SK-N-SH (cell line): ENCODE measurements around the gene ZFP69. TPM values are rescaled to one million over a fixed set of nuclear protein-coding genes. Genes with fewer than 3 reads are reported as not detected.

Experiments
- CTCF ChIA-PET: fragments of 300-600, 350-600 bp; formaldehyde crosslinking; extraction: SDS; loops from one replicate; lab custom pipeline; 2021; lab: Yijun Ruan, JAX
- POLR2A ChIA-PET: fragments of 350-600 bp; sonication (Branson Sonifier 250); formaldehyde crosslinking; extraction: SDS; loops from one replicate; lab custom pipeline; 2020; ENCODE audit warnings: antibody characterized with exemption, inconsistent platforms; lab: Yijun Ruan, JAX
- DNase-seq: peaks from one replicate; pipeline ENCODE4 v3.0.0; 2012
- H2AFZ ChIP-seq: fragments of 200-600 bp; sonication (generic); 2 replicates; pipeline ENCODE4 v1.8.1; 2016; ENCODE audit warnings: antibody characterized with exemption, mild to moderate bottlenecking, low read depth
- H3F3A ChIP-seq: fragments of 200-600 bp; sonication (generic); replicated peaks from 2 replicates; pipeline ENCODE3; 2016; ENCODE audit warnings: antibody characterized with exemption, mild to moderate bottlenecking; ENCODE audit not compliant: insufficient read depth
- H3K27ac ChIP-seq, 2 experiments: fragments of 200-500 bp in 1 of 2; fragments of 200-600 bp in 1 of 2; sonication (Bioruptor generic) in 1 of 2; sonication (generic), shearing (Covaris generic) in 1 of 2; 2 replicates each; pipeline versions ENCODE4 v1.5.1 to v1.6.1; 2014 to 2016; ENCODE audit warnings: low read depth in 2 of 2, inconsistent platforms in 1 of 2, low read length in 1 of 2, mild to moderate bottlenecking in 1 of 2, mixed read lengths in 1 of 2
- H3K27me3 ChIP-seq: fragments of 200-600 bp; sonication (generic), shearing (Covaris generic); 2 replicates; pipeline ENCODE4 v1.6.1; 2016; ENCODE audit warnings: mixed run types; ENCODE audit not compliant: insufficient read depth
- H3K36me3 ChIP-seq, 2 experiments: fragments of 200-500 bp in 1 of 2; fragments of 200-600 bp in 1 of 2; sonication (Bioruptor generic) in 1 of 2; sonication (generic) in 1 of 2; replicated peaks in 1 of 2; 2 replicates each; pipeline versions ENCODE3 to v1.5.1; 2014 to 2016; ENCODE audit warnings: low read length in 1 of 2, mild to moderate bottlenecking in 1 of 2; ENCODE audit not compliant: insufficient read depth in 2 of 2, control insufficient read depth in 1 of 2
- H3K4me1 ChIP-seq, 2 experiments: fragments of 200-500 bp in 1 of 2; fragments of 200-600 bp in 1 of 2; sonication (Bioruptor generic) in 1 of 2; sonication (generic), shearing (Covaris generic) in 1 of 2; 2 replicates each; pipeline versions ENCODE4 v1.5.1 to v1.6.1; 2014 to 2016; ENCODE audit warnings: low read depth in 1 of 2, low read length in 1 of 2, mixed run types in 1 of 2; ENCODE audit not compliant: insufficient read depth in 2 of 2, control insufficient read depth in 1 of 2
- H3K4me2 ChIP-seq: fragments of 200-600 bp; sonication (generic), shearing (Covaris generic); 2 replicates; pipeline ENCODE4 v1.6.1; 2017; ENCODE audit warnings: mixed run types
- H3K4me3 ChIP-seq, 2 experiments: fragments of 200-500 bp in 1 of 2; fragments of 200-600 bp in 1 of 2; sonication (Bioruptor generic) in 1 of 2; sonication (generic), shearing (Covaris generic) in 1 of 2; 2 replicates each; pipeline versions ENCODE4 v1.5.1 to v1.8.1; 2014 to 2016; ENCODE audit warnings: low read depth in 2 of 2, inconsistent platforms in 1 of 2, low read length in 1 of 2, mild to moderate bottlenecking in 1 of 2, mixed read lengths in 1 of 2, moderate library complexity in 1 of 2
- H3K79me2 ChIP-seq: fragments of 200-600 bp; sonication (generic); 2 replicates; pipeline ENCODE4 v1.8.1; 2017; ENCODE audit warnings: mild to moderate bottlenecking; ENCODE audit not compliant: insufficient read depth
- H3K9ac ChIP-seq: fragments of 200-600 bp; sonication (generic); 2 replicates; pipeline ENCODE4 v1.6.1; 2017; ENCODE audit warnings: mixed run types
- H3K9me2 ChIP-seq: fragments of 200-600 bp; sonication (generic); 2 replicates; pipeline ENCODE4 v1.6.1; 2017; ENCODE audit warnings: mixed run types
- H3K9me3 ChIP-seq: fragments of 200-600 bp; sonication (generic); 2 replicates; pipeline ENCODE4 v1.6.1; 2017; ENCODE audit warnings: mixed run types, mild to moderate bottlenecking, moderate library complexity
- H4K20me1 ChIP-seq: fragments of 200-600 bp; sonication (generic); 2 replicates; pipeline ENCODE4 v1.6.1; 2017; ENCODE audit warnings: mild to moderate bottlenecking, mixed run types; ENCODE audit not compliant: insufficient read depth
- CHD2 ChIP-seq: fragments of 150-350 bp; IDR thresholded peaks from 2 replicates; pipeline ENCODE4 v1.6.1; 2018; ENCODE audit warnings: low read length; ENCODE audit not compliant: partially characterized antibody
- ELF1 ChIP-seq: IDR thresholded peaks from 2 replicates; pipeline ENCODE4 v1.4.0; 2012
- EP300 ChIP-seq, 2 experiments: IDR thresholded peaks; 2 replicates each; pipeline versions ENCODE4 v1.4.0 to v1.6.1; 2012; ENCODE audit warnings: borderline replicate concordance in 1 of 2, low read depth in 1 of 2, low read length in 1 of 2
- FOSL2 ChIP-seq: IDR thresholded peaks from 2 replicates; pipeline ENCODE4 v1.4.0; 2012; ENCODE audit warnings: low read depth, mild to moderate bottlenecking, moderate library complexity, borderline replicate concordance
- GATA2 ChIP-seq: sonication (generic); formaldehyde crosslinking; IDR thresholded peaks from 2 replicates; pipeline ENCODE4 v1.5.0; 2020; ENCODE audit warnings: mild to moderate bottlenecking, missing genetic modification reagents
- IRF3 ChIP-seq: fragments of 150-350 bp; IDR thresholded peaks from 2 replicates; pipeline ENCODE4 v1.6.1; 2016; ENCODE audit warnings: mild to moderate bottlenecking, low read depth, low read length
- JUND ChIP-seq: IDR thresholded peaks from 2 replicates; pipeline ENCODE4 v1.4.0; 2012
- MXI1 ChIP-seq: IDR thresholded peaks from 2 replicates; pipeline ENCODE4 v1.6.1; 2012; ENCODE audit warnings: mild to moderate bottlenecking, low read depth, low read length, improper control_type of control experiment
- NRF1 ChIP-seq: IDR thresholded peaks from 2 replicates; pipeline ENCODE4 v1.6.1; 2012; ENCODE audit warnings: low read depth, mild to moderate bottlenecking, low read length
- POLR2AphosphoS5 ChIP-seq: IDR thresholded peaks from 2 replicates; pipeline ENCODE4 v1.6.1; 2012; ENCODE audit warnings: low read depth, low read length
- RAD21 ChIP-seq: IDR thresholded peaks from 2 replicates; pipeline ENCODE4 v1.6.1; 2012; ENCODE audit warnings: mild to moderate bottlenecking, low read length
- RXRA ChIP-seq: IDR thresholded peaks from 2 replicates; pipeline ENCODE4 v1.4.0; 2012; ENCODE audit warnings: low read depth, mild to moderate bottlenecking, borderline replicate concordance
- SIN3A ChIP-seq: IDR thresholded peaks from 2 replicates; pipeline ENCODE4 v1.6.1; 2012; ENCODE audit warnings: low read depth, mild to moderate bottlenecking, low read length, moderate library complexity, borderline replicate concordance
- TAF1 ChIP-seq: IDR thresholded peaks from 2 replicates; pipeline ENCODE4 v1.6.1; 2012; ENCODE audit warnings: low read depth, mild to moderate bottlenecking, low read length, moderate library complexity, borderline replicate concordance
- TCF12 ChIP-seq: IDR thresholded peaks from 2 replicates; pipeline ENCODE4 v1.4.0; 2012
- YY1 ChIP-seq: IDR thresholded peaks from 2 replicates; pipeline ENCODE4 v1.4.0; 2012; ENCODE audit warnings: low read depth, mild to moderate bottlenecking
- WGBS: methylation state at CpG from one replicate; pipeline ENCODE4 v1.1.6; 2017; ENCODE audit warnings: low lambda C conversion rate; 5-methylcytosine and 5-hydroxymethylcytosine counted together
- polyA plus RNA-seq, 3 experiments: library from polyadenylated mRNA; depleted of rRNA; stranded (reverse); fragments of >200 nt; gene quantifications; 2 replicates each; pipeline ENCODE4 v1.2.3, GENCODE V29; 2012
- TF ChIP-seq, protein P1 (sequence below): IDR thresholded peaks from 2 replicates; pipeline ENCODE4 v1.6.1; 2012; ENCODE audit warnings: mild to moderate bottlenecking, low read depth, low read length, moderate library complexity

The ZFP69 gene
- polyA plus RNA-seq, 1 of the 3 experiments (the other 2 are of a cell fraction), result 1.9 TPM

GRCh38 chr1:40454873-40455272 is 22.2 kb upstream of the ZFP69 start:
- Histone ChIP-seq H3K36me3 (peaks cover 41 to 50% of the 10 kb centered on the region in 2 experiments), H2AFZ (no peak overlapping the region)
- TF ChIP-seq EP300 (IDR thresholded peaks at IDR 0.05; ENCODE audit: borderline replicate concordance in 1 of 2, low read depth in 1 of 2, low read length in 1 of 2), result no peak
- TF ChIP-seq, all 33 proteins: peak for 0
- H4K20me1 ChIP-seq, result no peaks in the 10 kb centered on the region
- H3K9ac ChIP-seq, result no peak overlapping the region
- POLR2A ChIA-PET, result no interaction called here
- peaks cover 0 to 2% of the 10 kb centered on the region in 2 experiments; a peak in 1 of 4 replicates for H3K4me1 ChIP-seq
- DNase-seq, result no peak
- H3K27ac ChIP-seq, result no peak overlapping the region
- H3K79me2 ChIP-seq, result 0 out of 2 replicates have a peak, but pooled peaks cover 2% of the 10 kb centered on the region
- H3K9me2 ChIP-seq, result no peaks in the 10 kb centered on the region
- CTCF ChIA-PET, result no interaction called here
- H3K9me3 ChIP-seq, result peaks cover 23% of the 10 kb centered on the region; the same call in 1 of the 2 replicates
- peaks cover 10% of the 10 kb centered on the region for H3F3A ChIP-seq
- H3K4me3 ChIP-seq, result no peak overlapping the region
- no peak overlapping the region for H3K4me2 ChIP-seq
- H3K27me3 ChIP-seq, result no peaks in the 10 kb centered on the region
- 100% methylated on average over 1 of the region's 1 CpG for WGBS

DNA sequence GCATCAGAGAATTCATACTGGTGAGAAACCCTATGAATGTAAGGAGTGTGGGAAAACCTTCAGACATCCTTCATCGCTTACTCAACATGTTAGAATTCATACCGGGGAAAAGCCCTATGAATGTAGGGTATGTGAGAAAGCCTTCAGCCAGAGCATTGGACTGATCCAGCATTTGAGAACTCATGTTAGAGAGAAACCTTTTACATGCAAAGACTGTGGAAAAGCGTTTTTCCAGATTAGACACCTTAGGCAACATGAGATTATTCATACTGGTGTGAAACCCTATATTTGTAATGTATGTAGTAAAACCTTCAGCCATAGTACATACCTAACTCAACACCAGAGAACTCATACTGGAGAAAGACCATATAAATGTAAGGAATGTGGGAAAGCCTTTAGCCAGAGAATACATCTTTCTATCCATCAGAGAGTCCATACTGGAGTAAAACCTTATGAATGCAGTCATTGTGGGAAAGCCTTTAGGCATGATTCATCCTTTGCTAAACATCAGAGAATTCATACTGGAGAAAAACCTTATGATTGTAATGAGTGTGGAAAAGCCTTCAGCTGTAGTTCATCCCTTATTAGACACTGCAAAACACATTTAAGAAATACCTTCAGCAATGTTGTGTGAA is 14.0 kb upstream of the ZFP69 start:
- H3K36me3 ChIP-seq, result peaks cover 28 to 78% of the 10 kb centered on the region in 2 experiments
- peaks cover 62% of the 10 kb centered on the region for H3K9me3 ChIP-seq
- WGBS, result 83% methylated on average over 3 of the region's 3 CpGs

DNA sequence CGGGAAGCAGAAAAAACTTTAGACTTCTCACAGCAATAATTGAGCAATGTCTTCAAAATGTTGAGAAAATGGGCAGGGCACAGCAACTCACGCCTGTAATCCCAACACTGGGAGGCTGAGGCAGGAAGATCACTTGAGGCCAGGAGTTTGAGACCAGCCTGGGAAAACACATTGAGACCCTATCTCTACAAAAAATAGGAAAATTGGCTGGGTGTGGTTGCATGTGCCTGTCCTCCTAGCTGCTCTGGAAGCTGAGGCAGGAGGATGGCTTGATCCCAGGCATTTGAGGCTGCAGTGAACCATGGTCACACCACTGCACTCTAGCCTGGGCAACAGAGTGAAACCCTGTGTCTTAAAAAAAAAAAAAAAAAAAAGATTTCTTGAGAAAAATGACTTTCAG is 7.8 kb upstream of the ZFP69 start:
- no peaks in the 10 kb centered on the region for H3K79me2 ChIP-seq
- no peak overlapping the region for H3K4me2 ChIP-seq
- H3K9me2 ChIP-seq, result no peaks in the 10 kb centered on the region
- ChIA-PET CTCF (no interaction called here), POLR2A (no interaction called here)
- WGBS, result 90% methylated on average over 2 of the region's 2 CpGs
- H3K4me1 ChIP-seq, result no peaks in the 10 kb centered on the region
- H2AFZ ChIP-seq, result no peak overlapping the region
- peaks cover 53% of the 10 kb centered on the region for H3K9me3 ChIP-seq
- no peak overlapping the region for H3K27ac ChIP-seq
- H3K36me3 ChIP-seq, result peaks cover 0 to 28% of the 10 kb centered on the region in 2 experiments
- no peak overlapping the region for H3K4me3 ChIP-seq
- no peaks in the 10 kb centered on the region for H3K27me3 ChIP-seq
- H3F3A ChIP-seq, result no peaks in the 10 kb centered on the region
- no peak overlapping the region for H3K9ac ChIP-seq
- TF ChIP-seq JUND (no peak), SIN3A (no peak), POLR2AphosphoS5 (no peak), CHD2 (no peak), EP300 (IDR thresholded peaks at IDR 0.05; ENCODE audit: borderline replicate concordance in 1 of 2, low read depth in 1 of 2, low read length in 1 of 2) (no peak), YY1 (no peak), NRF1 (no peak), IRF3 (no peak), RXRA (no peak), RAD21 (no peak), MXI1 (no peak)
- TF ChIP-seq, protein P1, sequence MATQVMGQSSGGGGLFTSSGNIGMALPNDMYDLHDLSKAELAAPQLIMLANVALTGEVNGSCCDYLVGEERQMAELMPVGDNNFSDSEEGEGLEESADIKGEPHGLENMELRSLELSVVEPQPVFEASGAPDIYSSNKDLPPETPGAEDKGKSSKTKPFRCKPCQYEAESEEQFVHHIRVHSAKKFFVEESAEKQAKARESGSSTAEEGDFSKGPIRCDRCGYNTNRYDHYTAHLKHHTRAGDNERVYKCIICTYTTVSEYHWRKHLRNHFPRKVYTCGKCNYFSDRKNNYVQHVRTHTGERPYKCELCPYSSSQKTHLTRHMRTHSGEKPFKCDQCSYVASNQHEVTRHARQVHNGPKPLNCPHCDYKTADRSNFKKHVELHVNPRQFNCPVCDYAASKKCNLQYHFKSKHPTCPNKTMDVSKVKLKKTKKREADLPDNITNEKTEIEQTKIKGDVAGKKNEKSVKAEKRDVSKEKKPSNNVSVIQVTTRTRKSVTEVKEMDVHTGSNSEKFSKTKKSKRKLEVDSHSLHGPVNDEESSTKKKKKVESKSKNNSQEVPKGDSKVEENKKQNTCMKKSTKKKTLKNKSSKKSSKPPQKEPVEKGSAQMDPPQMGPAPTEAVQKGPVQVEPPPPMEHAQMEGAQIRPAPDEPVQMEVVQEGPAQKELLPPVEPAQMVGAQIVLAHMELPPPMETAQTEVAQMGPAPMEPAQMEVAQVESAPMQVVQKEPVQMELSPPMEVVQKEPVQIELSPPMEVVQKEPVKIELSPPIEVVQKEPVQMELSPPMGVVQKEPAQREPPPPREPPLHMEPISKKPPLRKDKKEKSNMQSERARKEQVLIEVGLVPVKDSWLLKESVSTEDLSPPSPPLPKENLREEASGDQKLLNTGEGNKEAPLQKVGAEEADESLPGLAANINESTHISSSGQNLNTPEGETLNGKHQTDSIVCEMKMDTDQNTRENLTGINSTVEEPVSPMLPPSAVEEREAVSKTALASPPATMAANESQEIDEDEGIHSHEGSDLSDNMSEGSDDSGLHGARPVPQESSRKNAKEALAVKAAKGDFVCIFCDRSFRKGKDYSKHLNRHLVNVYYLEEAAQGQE, result no peak
- no peaks in the 10 kb centered on the region for H4K20me1 ChIP-seq
- no peak for DNase-seq

More for the DNA sequence above, 14.0 kb upstream of the ZFP69 start:
- POLR2A ChIA-PET, result no interaction called here
- Histone ChIP-seq H3K9me2 (no peaks in the 10 kb centered on the region), H3F3A (peaks cover 10% of the 10 kb centered on the region), H3K4me1 (no peaks in the 10 kb centered on the region), H3K9ac (no peak overlapping the region), H3K4me3 (no peak overlapping the region; a peak in 1 of 4 replicates), H2AFZ (no peak overlapping the region), H3K4me2 (no peak overlapping the region), H3K79me2 (no peaks in the 10 kb centered on the region), H3K27me3 (no peaks in the 10 kb centered on the region), H4K20me1 (no peaks in the 10 kb centered on the region), H3K27ac (no peak overlapping the region)
- peak; percentile 7; the same call in 1 of the 2 replicates for TF ChIP-seq TCF12
- TF ChIP-seq RAD21, result no peak
- no peak for TF ChIP-seq ELF1
- TF ChIP-seq FOSL2, result no peak
- TF ChIP-seq GATA2 (CRISPR knock-in tag), result no peak
- TF ChIP-seq SIN3A, result no peak
- TF ChIP-seq TAF1, result no peak
- CTCF ChIA-PET, result no interaction called here
- no peak for DNase-seq
